Umbilical cord (tissue), 2 donors: Measurements from ENCODE around the gene ACOT7. TPM values are rescaled to one million over a fixed set of nuclear protein-coding genes. Genes with fewer than 3 reads are reported as not detected.
"Not testable (repeated sequence)": the region's sequence is repeated elsewhere in the genome, so short reads cannot be mapped to it uniquely, and the experiment has no call there.

Experiments
- DNase-seq: peaks from one replicate; pipeline ENCODE4 v3.0.0-alpha.2; 2015; ENCODE audit warnings: low spot score
- total RNA-seq: library from RNA; depleted of rRNA; stranded (reverse); fragments of >200 nt; gene quantifications from one replicate; pipeline ENCODE4 v1.2.3, GENCODE V29; 2014; ENCODE audit warnings: low replicate concordance; ENCODE audit not compliant: insufficient read depth

The ACOT7 gene
- total RNA-seq, 1 donor from 2014 or later, result 7.5 TPM

DNA sequence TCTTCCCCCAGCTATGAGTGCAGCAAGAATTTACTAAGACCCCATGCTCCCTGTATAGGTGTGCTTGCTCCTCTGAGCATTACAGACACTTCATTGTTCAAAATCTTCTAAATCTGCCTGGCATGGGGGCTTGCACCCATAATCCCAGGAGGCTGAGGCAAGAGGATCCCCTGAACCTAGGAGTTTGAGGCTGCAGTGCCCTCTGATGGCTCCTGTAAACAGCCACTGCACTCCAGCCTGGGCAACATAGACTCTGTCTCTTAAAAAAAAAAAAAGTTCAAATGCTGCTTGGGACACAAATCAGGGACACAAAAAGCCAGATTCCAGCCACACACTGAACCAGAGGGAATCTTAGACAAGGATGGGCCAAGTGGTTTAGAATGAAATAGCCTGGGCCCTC, 3.4 kb upstream of the ACOT7 start:
- no peak for DNase-seq

DNA sequence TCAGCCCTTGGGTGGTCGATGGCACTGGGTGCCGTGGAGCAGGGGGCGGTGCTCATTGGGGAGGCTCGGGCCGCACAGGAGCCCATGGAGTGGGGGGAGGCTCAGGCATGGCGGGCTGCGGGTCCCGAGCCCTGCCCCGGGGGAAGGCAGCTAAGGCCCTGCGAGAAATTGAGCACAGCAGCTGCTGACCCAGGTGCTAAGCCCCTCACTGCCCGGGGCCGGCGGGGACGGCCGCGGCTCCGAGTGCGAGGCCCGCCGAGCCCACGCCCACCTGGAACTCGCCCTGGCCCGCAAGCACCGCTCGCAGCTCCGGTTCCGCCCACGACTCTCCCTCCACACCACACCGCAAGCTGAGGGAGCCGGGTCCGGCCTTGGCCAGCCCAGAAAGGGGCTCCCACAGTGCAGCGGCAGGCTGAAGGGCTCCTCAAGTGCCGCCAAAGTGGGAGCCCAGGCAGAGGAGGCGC, 2.2 kb upstream of the ACOT7 start:
- not testable (repeated sequence) for DNase-seq

DNA sequence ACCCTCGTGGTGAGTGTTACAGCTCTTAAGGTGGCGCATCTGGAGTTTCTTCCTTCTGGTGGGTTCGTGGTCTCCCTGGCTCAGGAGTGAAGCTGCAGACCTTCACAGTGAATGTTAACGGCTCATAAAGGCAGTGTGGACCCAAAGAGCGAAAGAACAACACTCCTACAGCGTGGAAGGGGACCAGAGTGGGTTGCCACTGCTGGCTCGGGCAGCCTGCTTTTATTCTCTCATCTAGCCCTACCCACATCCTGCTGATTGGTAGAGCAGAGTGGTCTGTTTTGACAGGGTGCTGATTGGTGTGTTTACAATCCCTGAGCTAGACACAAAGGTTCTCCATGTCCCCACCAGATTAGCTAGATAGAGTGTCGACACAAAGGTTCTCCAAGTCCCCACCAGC, 1.6 kb upstream of the ACOT7 start:
- DNase-seq, result not testable (repeated sequence)

DNA sequence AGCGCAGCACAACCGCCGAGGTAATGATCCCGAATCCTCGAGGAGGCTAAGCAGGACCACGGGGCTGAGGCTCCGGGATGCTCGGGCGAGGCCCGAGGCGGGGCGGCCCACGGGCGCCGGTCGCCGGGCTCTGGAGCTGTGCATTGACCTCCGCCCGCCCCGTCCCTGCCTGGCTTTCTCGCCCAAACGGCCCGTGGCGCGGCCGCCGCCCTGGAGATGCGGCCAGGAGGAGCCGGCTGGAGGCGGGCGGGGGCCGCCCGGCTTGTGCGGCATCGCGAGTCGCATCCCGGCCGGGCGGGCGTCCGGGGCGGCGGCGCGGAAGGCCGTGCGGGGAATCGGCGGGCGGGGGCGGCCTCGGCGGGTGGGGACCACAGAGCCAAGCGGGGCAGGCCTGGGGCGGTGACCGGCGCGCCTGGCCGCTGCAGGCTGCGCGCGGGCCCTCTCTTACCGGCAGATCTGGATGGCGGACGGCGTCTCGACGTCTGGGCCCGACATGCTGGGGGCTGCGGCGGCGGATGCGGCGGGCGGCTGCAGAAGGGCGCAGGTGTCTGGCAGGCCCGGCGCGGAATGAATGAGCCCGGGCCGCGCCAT, 663 bp downstream of the ACOT7 start:
- peak; percentile 14 for DNase-seq

DNA sequence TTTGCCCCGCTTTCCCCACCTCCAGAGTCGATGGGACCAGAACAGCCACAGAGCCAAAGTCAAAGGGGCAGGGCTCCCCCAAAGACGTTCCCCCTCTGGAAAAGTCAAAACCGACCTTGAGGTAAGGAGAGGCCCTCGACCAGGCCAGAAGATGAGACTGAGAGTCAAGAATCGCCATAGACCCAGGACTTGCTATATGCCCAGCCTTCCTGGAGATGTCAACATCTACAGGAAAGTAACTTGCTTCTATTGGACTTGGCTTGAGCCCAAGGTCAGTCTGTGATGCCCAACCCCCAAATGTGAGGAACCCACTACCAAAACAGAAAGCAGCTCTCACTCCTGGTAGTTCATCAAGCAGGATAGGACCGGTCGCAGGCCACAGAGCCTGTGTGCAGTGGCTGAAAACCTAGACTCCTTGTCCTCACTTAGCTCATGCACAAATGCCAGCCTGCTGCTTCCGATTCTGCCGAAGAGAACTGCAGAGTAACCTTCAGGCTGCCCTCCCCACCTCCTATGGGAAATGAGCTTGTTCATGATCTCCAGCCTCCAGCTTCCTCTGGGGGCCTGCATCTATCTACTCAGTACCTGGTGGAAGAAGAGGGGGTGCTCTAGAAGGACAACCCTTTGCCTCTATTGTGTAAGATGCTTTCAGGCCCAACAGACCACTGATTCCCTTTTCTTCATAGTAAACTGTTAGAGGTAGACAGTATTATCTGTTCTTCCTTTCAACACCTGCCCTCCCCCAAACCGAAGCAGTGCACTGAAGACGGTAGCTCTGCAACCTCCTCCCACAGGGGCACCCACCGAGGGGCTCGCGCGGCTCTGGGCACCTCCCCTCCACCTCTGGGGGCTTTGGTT, 1.4 kb downstream of the ACOT7 start:
- DNase-seq, result no peak

DNA sequence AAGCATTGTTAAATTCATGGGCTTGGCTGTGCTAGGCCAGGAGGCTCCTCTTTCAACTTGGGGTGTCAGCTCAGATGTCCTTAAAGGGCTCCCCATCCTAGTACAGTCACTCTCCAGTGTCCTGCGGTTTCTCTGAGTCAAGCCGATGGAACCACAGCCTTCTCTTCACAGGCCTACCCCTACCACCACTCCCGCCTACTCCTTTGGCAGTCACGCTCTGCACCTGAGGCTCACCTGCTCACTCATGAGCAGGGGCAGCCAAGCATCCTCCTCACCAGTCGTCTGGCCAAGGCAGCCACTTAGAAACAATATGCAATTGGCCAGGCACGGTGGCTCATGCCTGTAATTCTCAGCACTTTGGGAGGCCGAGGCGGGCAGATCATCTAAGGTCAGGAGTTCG, 3.6 kb downstream of the ACOT7 start:
- no peak for DNase-seq

DNA sequence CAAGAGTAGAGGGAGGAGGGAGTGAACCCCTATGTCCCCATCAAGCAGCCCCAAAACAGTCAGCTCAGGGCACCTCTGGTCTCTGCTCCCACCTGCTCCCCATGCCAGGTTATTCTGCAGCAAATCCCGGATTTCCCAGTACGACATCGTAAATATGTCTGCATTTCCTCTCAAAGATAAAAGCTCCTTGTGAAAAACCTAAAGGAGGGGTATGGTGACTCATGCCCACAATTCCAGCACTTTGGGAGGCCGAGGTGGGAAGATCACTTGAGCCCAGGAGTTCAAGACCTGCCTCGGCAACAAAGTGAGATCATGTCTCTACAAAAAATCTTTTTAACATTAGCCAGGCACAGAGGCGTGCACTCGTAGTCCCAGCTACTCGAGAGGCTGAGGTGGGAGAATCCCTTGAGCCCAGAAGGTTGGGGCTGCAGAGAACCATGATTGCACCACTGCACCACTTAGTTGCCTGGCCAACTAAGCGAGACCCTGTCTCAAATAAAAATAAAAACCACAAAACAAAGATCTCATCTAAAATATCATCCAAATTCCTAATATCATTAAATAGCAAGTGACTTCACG, 7.1 kb downstream of the ACOT7 start:
- peak; percentile 23 for DNase-seq

DNA sequence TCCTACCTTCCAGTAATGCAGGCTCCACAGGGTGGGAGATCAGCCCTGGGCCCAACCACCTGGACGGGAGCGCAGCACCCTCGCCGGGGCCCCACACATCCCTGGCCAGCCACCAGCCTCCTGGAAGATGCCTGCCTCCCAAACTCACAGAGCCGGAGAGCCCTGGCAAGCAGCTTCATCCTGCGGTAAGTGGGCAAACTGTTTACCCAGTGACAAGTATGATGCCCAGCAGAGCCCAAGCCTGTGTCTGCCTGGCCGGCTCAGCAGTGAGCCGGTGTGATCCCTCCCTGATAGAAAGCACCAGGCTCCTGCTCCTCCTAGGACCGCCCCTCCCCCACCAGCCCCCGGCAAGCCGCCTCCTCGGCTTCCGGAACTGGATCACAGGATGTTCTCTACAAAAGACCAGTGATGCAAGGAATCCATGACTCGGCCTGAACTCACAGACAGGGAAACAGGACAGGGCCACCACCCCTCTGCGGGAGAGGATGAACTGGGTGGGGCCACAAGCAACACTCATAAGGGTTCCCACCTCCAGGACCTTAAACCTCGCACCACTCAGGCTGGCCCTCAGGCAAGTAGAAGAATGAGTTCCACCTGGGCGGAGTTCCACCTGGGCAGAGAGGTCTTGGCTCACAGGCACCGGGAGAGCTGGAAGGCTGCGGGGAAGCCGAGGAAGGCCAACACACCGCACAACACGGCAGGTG, 7.9 kb downstream of the ACOT7 start:
- DNase-seq, result peak; percentile 50

DNA sequence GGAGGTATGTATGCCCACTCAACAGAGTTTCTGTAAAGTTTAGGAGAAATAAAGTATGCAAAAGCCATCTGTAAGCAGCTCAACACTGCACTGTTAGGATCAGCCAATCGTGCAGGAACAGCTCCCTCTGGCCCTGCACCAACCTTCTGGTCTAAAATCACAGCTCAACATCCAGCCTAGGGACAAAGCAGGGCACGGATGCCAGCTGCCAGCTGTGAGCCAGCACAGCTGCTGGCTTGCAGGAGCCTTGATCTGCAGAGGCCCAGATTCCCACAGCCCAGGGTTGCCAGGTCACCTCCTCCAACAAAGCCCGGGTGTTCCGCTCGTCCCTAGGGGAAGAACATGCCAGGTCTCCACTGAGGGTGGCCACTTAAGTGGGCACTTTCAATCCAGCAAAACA, 8.6 kb downstream of the ACOT7 start:
- DNase-seq, result no peak

DNA sequence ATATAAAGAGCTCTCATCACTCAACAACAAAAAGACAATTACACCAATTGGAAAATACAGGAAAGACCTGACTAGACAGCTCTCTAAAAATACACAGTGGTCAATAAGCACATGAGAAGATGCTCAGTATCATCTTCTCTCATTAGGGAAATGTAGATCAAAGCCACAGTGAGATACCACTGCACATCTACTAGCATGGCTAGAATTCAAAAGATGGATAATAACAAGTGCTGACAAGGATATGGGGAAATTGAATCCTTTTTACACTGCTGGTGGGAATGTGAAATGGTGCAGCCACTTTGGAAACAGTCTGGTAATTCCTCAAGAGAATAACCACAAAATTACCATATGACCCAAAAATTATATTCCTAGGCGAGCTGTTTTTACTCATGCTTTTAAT, 9.4 kb downstream of the ACOT7 start:
- no peak for DNase-seq

DNA sequence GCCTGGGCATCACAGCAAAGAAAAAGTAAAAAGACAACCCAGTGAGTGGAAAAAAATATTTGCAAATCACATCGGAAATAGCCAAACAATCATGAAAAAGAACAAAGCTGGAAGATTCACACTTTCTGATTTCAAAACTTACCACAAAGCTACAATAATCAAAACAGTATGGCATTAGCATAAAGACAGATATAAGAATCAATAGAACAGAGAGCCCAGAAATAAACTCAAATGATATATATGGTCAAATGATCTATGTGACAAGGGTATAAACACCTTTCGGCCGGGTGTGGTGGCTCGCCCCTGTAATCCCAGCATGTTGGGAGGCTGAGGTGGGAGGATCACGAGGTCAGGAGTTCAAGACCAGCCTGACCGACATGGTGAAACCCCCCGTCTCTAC, 13.5 kb downstream of the ACOT7 start:
- no peak for DNase-seq

DNA sequence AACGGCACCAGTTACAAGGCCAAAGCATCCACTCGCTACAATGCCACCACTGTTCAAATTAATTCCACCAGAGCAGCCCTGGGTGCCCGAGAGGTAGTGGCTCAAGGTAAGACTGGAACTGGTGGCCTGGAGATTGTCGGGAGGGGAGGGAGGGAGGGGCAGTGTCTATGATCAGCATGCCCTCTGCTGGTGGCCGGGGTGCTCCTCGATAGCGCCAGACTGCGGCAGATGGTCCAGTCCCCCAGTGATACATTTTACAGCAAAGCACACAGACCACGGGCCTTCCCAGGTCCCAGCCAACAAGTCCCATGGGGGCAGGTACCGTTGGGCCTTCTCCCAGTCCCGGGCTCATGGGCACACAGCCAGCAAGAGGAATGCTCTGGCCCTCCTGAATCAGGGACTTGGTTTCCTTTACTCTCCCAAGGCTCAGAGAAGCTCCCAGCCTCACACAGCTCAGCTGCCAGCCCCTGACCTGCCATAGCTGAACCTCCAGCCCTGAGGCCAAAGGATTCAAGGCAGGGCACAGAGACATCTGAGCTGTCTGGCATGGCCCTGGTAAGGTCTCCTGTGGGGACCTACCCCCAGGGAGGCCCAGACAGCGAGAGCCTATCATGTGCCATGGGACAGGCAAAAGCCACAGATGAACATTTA, 15.3 kb downstream of the ACOT7 start:
- DNase-seq, result no peak

DNA sequence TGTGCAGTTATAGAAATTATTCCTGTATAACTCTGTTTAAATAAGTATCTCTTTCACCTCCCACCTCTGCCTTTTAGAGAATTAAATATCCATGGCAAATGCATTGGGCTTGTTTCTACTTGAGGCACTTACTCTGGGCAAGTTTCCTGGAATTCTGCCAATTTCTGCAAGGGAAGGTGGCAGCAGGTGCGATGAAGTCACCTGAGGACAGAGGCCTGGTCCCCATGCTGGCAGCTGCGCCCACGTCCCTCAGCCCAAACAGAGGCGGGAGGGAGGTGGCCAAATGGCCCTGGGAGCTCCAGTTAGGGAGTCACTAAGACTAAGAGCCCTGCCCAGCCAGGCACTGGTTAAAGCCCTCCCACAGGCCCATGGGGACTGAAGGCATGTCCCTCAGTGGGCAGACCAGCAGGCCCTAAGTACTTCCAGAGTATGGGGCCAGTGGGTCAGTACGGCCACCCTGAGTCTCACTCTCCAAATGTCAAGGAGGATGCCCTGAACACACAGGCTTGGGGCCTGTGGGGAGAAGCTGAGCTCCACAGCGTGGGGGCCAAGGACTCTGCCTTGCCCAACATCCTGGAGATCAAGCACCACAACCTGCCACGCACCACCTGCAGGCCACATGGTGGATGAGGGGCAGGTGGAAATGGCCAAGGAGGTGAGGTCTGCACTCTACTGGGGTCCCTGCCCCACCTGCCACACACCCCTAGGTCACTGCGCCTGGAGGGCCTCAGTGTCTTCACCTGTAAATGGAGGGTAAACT, 19.4 kb downstream of the ACOT7 start:
- no peak for DNase-seq

DNA sequence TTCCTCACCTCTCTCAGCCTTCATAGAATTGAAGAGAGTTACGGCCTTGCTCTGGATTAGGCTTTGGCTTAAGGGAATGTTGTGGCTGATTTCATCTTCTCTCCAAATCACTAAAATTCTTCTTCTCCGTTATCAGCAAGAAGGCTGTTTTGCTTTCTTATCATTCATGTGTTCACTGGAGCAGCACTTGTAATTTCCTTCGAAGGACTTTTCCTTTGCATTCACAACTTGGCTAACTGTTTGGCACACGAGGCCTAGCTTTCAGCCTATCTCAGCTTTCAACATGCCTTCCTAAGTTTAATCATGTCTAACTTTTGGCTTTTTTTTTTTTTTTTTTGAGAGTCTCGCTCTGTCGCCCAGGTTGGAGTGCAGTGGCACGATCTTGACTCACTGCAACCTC, 21.3 kb downstream of the ACOT7 start:
- DNase-seq, result not testable (repeated sequence)

DNA sequence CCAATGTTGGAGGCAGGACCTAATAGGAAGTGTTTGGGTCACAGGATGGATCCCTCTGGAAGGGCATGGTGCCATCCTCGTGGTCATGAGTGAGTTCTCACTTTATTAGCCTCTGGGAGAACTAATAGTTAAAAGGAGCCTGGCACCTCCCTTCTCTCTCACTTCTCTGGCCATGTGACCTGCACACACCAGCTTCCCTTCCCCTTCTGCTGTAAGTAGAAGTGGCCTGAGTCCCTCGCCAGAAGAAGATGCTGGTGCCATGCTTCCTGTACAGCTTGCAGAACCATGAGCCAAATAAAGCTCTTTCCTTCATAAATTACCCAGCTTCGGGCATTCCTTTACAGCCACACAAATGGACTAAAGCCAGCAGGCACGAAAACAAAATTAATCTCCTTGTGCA, 23.6 kb downstream of the ACOT7 start:
- DNase-seq, result no peak

DNA sequence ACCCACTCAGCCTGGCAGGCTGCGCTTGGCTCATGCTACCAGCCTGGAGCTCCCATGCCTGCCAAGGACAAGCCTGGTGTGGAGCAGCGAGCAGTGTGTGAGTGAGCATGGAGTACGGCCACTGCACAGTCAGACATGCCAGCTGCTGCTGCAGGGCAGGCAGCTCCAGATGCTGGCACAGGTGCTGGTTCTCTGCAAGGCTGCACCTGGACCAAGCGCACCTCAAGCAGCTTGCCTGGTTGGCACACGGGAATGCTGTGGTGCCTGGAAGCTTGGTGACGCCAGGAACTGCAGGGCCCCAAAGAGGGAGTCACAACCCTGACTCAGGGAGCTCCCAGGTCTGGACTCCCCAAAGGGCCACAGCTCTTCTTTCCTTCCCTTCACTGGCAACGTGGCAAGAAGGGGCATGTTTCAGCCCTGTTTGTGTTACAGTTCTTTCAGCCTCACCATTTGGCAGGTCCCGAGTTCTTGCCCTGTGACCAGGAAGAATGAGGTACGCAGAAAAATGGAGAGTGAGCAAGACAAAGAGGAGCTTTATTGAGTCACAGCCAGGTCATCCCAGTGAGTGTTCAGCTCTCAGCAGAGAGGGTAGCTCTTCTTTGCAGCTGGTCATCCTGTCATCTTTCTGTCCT, 26.1 kb downstream of the ACOT7 start:
- DNase-seq, result no peak

DNA sequence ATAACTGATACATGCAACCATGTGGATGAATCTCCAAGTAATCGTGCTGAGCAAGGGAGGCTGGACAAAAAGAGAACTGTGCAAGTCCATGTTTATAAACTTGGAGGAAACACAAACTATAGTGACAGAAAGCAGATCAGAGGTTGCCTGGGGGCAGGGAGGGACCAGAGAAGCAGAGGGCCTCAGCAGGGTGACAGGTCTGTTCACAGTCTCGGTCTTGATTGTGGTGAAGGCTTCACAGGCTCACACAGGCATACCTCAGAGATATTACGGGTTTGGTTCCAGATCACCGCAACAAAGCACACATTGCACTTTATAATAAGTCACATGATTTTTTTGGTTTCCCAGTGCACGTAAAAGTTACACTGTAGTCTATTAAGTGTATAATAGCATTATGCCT, 28.5 kb downstream of the ACOT7 start:
- no peak for DNase-seq

DNA sequence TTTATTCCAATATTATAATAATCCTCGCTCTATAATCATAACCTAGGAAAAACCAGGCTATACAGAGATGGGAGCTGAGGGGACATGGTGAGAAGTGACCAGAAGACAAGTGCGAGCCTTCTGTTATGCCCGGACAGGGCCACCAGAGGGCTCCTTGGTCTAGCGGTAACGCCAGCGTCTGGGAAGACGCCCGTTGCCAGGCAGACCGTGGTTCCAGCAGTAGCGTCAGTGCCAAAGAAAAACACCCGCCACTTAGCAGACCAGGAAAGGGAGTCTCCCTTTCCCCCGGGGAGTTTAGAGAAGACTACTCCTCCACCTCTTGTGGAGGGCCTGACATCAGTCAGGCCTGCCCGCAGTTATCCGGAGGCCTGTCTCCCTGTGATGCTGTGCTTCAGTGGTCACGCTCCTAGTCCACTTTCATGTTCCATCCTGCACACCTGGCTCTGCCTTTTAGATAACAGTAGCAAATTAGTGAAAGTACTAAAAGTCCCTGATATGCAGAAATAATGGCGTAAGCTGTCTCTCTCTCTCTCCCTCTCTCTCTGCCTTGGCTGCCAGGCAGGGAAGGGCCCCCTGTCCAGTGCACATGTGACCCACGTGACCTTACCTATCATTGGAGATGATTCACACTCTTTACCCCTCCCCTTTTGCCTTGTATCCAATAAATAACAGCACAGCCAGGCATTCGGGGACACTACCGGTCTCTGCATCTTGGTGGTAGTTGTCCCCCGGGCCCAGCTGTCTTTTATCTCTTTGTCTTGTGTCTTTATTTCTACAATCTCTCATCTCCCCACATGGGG, 30.3 kb downstream of the ACOT7 start:
- DNase-seq, result not testable (repeated sequence)

DNA sequence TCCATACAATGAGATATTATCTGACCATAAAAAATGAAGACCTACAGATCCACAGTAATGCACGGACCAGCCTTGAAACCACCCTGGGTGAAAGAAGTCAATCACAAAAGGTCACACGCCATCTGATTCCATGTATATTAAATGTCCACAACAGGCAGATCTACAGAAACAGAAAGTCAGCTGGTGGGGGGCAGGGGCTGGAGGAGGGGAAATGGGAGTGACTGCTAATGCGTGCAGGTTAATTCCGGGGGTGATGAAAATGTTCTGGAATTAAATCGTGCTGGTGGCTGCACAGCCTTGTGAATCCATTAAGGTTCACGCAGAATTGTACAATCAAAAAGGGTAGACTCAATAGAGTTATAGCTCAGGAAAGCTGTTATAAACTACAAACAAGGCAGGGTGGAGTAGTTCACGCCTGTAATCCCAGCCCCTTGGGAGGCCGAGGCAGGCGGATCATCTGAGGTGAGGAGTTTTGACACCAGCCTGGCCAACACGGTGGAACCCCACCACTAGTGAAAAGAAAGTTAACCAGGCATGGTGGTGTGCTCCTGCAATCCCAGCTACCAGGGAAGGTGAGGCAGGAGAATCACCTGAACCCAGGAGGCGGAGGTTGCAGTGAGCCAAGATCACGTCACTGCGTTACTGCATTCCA, 32.3 kb downstream of the ACOT7 start:
- no peak for DNase-seq
